ENCODE data around the gene ASPSCR1. TPM values are rescaled to one million over a fixed set of nuclear protein-coding genes. Genes with fewer than 3 reads are reported as not detected.

ASPSCR1 gene
- total and polyA plus RNA-seq, 2 of the 13 experiments (the other 11 are each of a cell fraction or from before 2014, with no cell fraction given): 274 to 314 TPM

DNA sequence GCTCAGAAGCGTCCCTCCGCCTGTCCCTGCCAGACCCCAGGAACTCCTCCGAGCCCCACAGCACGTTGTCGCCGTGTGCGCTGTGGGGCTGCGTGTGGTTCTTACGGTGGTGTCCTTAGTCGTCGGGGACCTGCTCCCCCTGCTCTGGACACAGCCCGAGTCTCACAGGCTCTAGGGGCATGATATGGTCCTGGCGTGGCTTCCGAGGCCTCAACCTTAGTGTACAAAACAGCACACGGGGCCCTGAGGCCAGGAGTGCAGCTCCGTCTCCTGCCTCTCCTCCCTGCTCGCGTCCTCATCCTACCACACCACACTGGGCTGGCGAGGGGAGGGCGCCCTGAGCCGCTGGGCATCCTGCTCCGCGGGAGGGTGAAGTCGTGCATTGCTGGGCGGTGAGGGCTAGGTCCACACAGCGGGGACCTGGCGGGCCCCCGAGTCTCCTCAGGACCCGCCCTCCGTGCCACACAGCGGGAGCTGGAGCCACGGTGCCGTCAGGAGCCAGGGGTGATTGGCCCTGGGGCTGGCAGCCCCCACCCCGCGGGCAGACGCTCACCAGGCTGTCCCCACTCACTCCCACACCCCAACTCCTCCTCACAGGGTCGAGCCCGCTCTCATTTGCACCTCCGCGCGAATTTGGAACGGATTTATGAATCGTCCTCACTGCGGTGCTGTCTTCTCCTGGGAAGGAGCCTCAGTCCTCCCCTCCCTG is 48.7 kb upstream of the ASPSCR1 start (continued):
- TF ChIP-seq, protein P1, sequence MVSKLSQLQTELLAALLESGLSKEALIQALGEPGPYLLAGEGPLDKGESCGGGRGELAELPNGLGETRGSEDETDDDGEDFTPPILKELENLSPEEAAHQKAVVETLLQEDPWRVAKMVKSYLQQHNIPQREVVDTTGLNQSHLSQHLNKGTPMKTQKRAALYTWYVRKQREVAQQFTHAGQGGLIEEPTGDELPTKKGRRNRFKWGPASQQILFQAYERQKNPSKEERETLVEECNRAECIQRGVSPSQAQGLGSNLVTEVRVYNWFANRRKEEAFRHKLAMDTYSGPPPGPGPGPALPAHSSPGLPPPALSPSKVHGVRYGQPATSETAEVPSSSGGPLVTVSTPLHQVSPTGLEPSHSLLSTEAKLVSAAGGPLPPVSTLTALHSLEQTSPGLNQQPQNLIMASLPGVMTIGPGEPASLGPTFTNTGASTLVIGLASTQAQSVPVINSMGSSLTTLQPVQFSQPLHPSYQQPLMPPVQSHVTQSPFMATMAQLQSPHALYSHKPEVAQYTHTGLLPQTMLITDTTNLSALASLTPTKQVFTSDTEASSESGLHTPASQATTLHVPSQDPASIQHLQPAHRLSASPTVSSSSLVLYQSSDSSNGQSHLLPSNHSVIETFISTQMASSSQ (IDR thresholded peaks at IDR 0.05; ENCODE audit: low read depth): no peak
- TF ChIP-seq, protein P1 (CRISPR knock-in tag; IDR thresholded peaks at IDR 0.05; ENCODE audit: borderline replicate concordance): 0 out of 2 replicates have a peak, but pooled peaks have one; percentile 42
- TF ChIP-seq SETDB1 (CRISPR knock-in tag; IDR thresholded peaks at IDR 0.05; ENCODE audit: borderline replicate concordance): no peak
- TF ChIP-seq DR1 (CRISPR knock-in tag; IDR thresholded peaks at IDR 0.05): no peak
- TF ChIP-seq HES4 (CRISPR knock-in tag; IDR thresholded peaks at IDR 0.05; ENCODE audit: borderline replicate concordance): peak; percentile 33; the same call in 1 of the 2 replicates
- TF ChIP-seq, protein P2, sequence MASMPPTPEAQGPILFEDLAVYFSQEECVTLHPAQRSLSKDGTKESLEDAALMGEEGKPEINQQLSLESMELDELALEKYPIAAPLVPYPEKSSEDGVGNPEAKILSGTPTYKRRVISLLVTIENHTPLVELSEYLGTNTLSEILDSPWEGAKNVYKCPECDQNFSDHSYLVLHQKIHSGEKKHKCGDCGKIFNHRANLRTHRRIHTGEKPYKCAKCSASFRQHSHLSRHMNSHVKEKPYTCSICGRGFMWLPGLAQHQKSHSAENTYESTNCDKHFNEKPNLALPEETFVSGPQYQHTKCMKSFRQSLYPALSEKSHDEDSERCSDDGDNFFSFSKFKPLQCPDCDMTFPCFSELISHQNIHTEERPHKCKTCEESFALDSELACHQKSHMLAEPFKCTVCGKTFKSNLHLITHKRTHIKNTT (CRISPR knock-in tag; IDR thresholded peaks at IDR 0.05): no peak
- no peak for TF ChIP-seq HNRNPH1 (optimal IDR thresholded peaks at IDR 0.05; ENCODE audit: low read depth, low read length)
- peak; percentile 12; the same call in 1 of the 2 replicates for TF ChIP-seq SSRP1 (CRISPR knock-in tag; IDR thresholded peaks at IDR 0.05)
- 0 out of 2 replicates have a peak, but pooled peaks have one; percentile 44 for TF ChIP-seq ZNF44 (CRISPR knock-in tag; IDR thresholded peaks at IDR 0.05)
- peak; percentile 66; the same call in 1 of the 2 replicates for TF ChIP-seq MTA1 (CRISPR knock-in tag; IDR thresholded peaks at IDR 0.05; ENCODE audit: borderline replicate concordance)
- TF ChIP-seq NCOR1 (IDR thresholded peaks at IDR 0.05; ENCODE audit: borderline replicate concordance, low read length): no peak
- TF ChIP-seq, protein P3, sequence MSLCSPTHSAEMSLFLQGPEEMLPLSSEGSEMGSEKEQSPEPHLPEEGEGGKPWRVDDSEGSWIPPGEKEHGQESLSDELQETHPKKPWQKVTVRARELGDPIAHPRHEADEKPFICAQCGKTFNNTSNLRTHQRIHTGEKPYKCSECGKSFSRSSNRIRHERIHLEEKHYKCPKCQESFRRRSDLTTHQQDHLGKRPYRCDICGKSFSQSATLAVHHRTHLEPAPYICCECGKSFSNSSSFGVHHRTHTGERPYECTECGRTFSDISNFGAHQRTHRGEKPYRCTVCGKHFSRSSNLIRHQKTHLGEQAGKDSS (CRISPR knock-in tag; IDR thresholded peaks at IDR 0.05; ENCODE audit: borderline replicate concordance, low read depth): peak; percentile 25; the same call in 1 of the 2 replicates
- no peak for TF ChIP-seq MAFG (CRISPR knock-in tag; IDR thresholded peaks at IDR 0.05)
- TF ChIP-seq TEAD3 (CRISPR knock-in tag; optimal IDR thresholded peaks at IDR 0.05; ENCODE audit: borderline replicate concordance): peak; percentile 21
- peak; percentile 82 for TF ChIP-seq AGO2 (optimal IDR thresholded peaks at IDR 0.05; ENCODE audit: low read depth, low read length)
- TF ChIP-seq RXRA (CRISPR knock-in tag; IDR thresholded peaks at IDR 0.05): peak; percentile 34; the same call in 1 of the 2 replicates
- peak; percentile 91; the same call in 1 of the 2 replicates for TF ChIP-seq ZNF274 (CRISPR knock-in tag; IDR thresholded peaks at IDR 0.05)
- TF ChIP-seq ELF4 (CRISPR knock-in tag; IDR thresholded peaks at IDR 0.05; ENCODE audit: borderline replicate concordance): no peak
- TF ChIP-seq, protein P4, sequence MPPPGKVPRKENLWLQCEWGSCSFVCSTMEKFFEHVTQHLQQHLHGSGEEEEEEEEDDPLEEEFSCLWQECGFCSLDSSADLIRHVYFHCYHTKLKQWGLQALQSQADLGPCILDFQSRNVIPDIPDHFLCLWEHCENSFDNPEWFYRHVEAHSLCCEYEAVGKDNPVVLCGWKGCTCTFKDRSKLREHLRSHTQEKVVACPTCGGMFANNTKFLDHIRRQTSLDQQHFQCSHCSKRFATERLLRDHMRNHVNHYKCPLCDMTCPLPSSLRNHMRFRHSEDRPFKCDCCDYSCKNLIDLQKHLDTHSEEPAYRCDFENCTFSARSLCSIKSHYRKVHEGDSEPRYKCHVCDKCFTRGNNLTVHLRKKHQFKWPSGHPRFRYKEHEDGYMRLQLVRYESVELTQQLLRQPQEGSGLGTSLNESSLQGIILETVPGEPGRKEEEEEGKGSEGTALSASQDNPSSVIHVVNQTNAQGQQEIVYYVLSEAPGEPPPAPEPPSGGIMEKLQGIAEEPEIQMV (CRISPR knock-in tag; IDR thresholded peaks at IDR 0.05; ENCODE audit: low read depth): no peak
- peak; percentile 76 for TF ChIP-seq ZSCAN21 (CRISPR knock-in tag; IDR thresholded peaks at IDR 0.05; ENCODE audit: borderline replicate concordance)
- no peak; the same call in 1 of the 2 replicates for TF ChIP-seq MIER2 (CRISPR knock-in tag; IDR thresholded peaks at IDR 0.05)
- TF ChIP-seq BRCA1 (CRISPR knock-in tag; IDR thresholded peaks at IDR 0.05): no peak
